GM12874 (cell line): Measurements from ENCODE around the gene BOD1L1.

Experiments
- CTCF ChIP-seq: IDR thresholded peaks from 2 replicates; pipeline ENCODE4 v1.5.1; 2011; ENCODE audit warnings: low read depth, mild to moderate bottlenecking, control low read depth, low read length, moderate library complexity; ENCODE audit not compliant: insufficient read depth

The BOD1L1 gene

GRCh38 chr4:13640149-13640940, 12.8 kb upstream of the BOD1L1 start:
- no peak for TF ChIP-seq CTCF

GRCh38 chr4:13635286-13635799, 7.8 kb upstream of the BOD1L1 start:
- TF ChIP-seq CTCF = no peak

GRCh38 chr4:13633671-13634070, 6.1 kb upstream of the BOD1L1 start:
- TF ChIP-seq CTCF = no peak

DNA sequence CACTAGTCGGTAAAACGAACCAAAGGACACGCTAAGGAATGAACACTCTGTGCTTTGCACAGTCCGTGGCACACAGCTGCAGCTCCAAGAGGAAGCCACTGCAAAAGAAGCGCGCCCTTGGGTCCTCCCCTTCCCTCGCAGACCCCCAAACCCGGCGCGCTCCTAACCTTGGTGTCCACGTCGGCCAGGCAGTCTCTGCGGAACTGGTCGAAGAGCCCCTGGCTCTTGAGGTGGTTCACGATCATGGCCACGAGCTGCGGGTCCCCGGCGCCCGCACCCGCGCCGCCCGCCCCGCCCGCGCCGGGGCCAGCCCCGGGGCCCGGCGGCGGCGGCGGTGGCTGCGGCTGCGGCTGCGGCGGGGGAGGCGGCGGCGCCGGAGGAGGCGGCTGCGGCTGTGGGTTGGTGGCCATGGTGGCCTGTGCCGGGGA, 333 bp downstream of the BOD1L1 start:
- no peak for TF ChIP-seq CTCF

GRCh38 chr4:13626492-13627177, 890 bp downstream of the BOD1L1 start:
- TF ChIP-seq CTCF = no peak

- TF ChIP-seq CTCF = no peak
These were observed 9.2 kb downstream of the BOD1L1 start for GRCh38 chr4:13618212-13618806.

- no peak for TF ChIP-seq CTCF
These were observed 9.7 kb downstream of the BOD1L1 start for GRCh38 chr4:13617801-13618200.
